Gastroesophageal sphincter (tissue), 3 donors: ENCODE data around the gene EXO1.

Source experiments
- EP300 ChIP-seq: sonication (generic); formaldehyde crosslinking; IDR thresholded peaks from one replicate; pipeline ENCODE4 v1.6.1; 2017; ENCODE audit warnings: antibody characterized with exemption, mild to moderate bottlenecking
- POLR2A ChIP-seq, 2 donors: fragments of 450-650 bp; IDR thresholded peaks; one replicate each; pipeline ENCODE4 v1.6.1; 2017; ENCODE audit warnings: antibody characterized with exemption in 2 of 2, mild to moderate bottlenecking in 2 of 2, moderate library complexity in 1 of 2
- TF ChIP-seq, protein P1 (sequence below), 4 experiments: fragments of 200-600 bp in 2 of 4; fragments of 450-650 bp in 2 of 4; sonication (generic) in 1 of 4; IDR thresholded peaks; one replicate each; pipeline ENCODE4 v1.5.1; 2017 to 2019; ENCODE audit warnings: antibody characterized with exemption in 4 of 4, mild to moderate bottlenecking in 2 of 4, moderate library complexity in 2 of 4

DNA sequence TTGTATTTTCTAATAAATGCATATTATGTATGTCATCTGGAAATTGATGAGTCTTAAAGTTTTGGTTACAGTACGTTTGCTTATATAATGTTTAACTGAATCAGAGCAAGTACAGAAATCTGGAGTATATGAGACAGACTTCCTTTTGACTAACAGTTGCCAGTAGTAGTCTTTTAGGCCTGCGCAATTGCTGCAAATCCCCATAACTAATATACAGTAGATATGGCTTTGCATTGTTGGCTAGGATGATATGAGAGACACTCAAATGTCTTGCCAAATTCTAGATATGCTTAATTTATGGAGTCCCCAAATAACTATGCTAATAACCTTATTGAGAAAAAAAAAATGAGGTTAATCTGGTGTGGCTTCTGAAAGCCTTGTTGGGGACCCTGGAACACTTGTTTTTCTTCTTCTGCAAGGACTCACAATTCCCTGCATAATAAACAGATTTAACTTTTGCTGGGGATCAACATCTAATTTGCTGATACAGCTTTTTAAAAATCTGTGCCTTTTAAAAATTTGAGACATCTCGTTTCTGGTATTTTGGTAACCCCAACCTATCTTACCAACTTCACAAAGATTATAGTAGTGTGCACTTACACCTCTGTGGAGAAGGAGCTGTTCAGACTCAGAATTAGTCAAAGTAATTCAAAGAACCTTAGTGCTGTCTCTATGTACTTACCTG is 22.9 kb downstream of the EXO1 start:
- TF ChIP-seq, protein P1, sequence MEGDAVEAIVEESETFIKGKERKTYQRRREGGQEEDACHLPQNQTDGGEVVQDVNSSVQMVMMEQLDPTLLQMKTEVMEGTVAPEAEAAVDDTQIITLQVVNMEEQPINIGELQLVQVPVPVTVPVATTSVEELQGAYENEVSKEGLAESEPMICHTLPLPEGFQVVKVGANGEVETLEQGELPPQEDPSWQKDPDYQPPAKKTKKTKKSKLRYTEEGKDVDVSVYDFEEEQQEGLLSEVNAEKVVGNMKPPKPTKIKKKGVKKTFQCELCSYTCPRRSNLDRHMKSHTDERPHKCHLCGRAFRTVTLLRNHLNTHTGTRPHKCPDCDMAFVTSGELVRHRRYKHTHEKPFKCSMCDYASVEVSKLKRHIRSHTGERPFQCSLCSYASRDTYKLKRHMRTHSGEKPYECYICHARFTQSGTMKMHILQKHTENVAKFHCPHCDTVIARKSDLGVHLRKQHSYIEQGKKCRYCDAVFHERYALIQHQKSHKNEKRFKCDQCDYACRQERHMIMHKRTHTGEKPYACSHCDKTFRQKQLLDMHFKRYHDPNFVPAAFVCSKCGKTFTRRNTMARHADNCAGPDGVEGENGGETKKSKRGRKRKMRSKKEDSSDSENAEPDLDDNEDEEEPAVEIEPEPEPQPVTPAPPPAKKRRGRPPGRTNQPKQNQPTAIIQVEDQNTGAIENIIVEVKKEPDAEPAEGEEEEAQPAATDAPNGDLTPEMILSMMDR (IDR thresholded peaks at IDR 0.05): no peak
- TF ChIP-seq POLR2A (IDR thresholded peaks at IDR 0.05): no peak
- no peak for TF ChIP-seq EP300
